GM21423 (cell line): ENCODE data around the gene MAMLD1.
"Not testable (repeated sequence)": the region's sequence is repeated elsewhere in the genome, so short reads cannot be mapped to it uniquely, and the experiment has no call there.

Experiments used
- ATAC-seq: cut with Tn5 transposase; IDR thresholded peaks from one replicate; pipeline ENCODE4 v1.9.1; 2021; ENCODE audit warnings: mild to moderate bottlenecking, moderate library complexity; ENCODE audit not compliant: unreplicated experiment

The MAMLD1 gene, protein sequence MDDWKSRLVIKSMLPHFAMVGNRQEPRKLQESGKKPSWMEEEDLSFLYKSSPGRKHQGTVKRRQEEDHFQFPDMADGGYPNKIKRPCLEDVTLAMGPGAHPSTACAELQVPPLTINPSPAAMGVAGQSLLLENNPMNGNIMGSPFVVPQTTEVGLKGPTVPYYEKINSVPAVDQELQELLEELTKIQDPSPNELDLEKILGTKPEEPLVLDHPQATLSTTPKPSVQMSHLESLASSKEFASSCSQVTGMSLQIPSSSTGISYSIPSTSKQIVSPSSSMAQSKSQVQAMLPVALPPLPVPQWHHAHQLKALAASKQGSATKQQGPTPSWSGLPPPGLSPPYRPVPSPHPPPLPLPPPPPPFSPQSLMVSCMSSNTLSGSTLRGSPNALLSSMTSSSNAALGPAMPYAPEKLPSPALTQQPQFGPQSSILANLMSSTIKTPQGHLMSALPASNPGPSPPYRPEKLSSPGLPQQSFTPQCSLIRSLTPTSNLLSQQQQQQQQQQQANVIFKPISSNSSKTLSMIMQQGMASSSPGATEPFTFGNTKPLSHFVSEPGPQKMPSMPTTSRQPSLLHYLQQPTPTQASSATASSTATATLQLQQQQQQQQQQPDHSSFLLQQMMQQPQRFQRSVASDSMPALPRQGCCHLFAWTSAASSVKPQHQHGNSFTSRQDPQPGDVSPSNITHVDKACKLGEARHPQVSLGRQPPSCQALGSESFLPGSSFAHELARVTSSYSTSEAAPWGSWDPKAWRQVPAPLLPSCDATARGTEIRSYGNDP

DNA sequence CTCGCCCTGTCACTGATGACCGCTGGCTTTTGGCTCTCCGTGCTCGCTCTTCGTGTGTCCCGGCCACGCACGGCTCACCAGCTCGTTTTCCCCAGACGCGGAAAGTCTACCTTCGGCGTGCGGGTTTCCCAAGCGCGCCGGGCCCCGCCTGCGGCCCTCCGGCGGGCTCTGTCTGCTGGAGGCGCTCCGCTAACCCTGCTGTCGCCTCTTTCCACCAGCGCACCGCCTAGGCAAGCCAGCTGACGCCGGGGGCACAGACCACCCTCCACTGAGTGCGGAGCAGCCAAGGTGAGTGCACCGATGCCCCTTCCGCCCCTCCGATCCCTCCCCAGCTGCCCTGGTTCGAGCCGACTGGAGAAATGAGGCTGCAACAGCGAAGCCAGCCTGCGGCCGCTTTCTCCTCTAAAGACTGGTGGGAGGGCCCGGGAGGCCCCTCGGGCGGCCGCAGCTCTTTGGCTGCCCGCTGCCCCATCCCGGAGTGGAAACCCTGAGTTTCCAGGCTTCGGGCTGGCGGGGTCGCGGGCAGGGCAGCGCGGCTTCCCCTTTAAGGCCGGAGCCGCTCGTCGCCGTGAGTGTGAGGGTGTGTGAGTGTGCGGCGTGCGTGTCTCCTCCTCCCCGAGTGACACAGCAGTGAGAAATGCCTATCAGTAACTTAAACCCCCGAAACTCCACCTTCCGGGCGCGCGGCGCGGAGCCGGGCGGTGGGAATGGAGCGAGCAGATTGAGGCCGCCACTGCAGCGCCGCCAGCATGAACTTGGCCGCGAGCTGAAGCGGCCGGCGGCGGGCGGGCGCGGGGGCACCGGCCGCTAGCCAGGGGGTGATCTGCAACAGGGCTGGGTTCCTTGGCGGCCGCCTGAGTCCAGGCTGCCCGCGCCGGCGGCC lies at the start of gene MAMLD1:
Gene MAMLD1 (plus strand): TSS at position 719 of the 883 bp plus-strand sequence. CDS start 82,200 bp downstream, outside the sequence.
- no peak for ATAC-seq

DNA sequence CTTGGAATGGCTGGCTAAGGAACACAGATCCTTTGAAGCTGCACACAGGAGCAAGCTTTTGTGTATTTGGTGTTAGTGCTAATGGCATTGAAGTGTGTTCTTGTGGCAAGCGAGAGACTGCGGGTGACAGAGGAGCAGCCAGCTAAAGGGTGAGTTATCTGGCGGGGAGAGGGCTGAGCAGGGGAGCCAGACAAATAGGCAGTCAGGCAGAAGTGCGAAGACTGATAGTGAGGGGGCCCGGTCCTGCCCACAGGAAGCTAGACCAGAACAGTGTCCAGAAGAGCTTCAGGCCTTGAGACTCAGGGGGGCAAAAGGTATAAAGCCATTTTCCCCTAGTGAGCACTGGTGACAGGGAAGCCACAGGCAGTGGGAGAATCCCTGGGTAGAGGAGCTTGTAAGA lies 49.6 kb upstream of the MAMLD1 start:
- no peak for ATAC-seq

DNA sequence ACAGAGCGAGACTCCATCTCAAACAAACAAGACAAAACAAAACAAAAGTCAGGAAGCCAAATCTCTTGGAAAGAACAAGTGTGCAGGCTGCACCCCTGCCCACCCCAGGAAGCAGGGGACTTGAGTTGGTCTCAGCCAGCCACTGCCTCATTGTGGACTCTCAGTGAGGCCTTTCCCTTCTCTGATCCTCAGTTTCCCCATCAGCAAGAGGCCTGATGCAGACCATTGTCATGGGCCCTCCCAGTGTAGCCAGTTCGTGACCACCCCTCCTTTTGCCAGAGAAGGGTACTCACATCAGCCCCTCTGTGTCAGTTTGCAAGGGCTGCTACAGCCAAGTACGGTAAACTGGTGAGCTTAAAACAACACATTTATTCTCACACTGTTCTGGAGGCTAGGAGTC lies 48.9 kb upstream of the MAMLD1 start:
- ATAC-seq, result no peak

DNA sequence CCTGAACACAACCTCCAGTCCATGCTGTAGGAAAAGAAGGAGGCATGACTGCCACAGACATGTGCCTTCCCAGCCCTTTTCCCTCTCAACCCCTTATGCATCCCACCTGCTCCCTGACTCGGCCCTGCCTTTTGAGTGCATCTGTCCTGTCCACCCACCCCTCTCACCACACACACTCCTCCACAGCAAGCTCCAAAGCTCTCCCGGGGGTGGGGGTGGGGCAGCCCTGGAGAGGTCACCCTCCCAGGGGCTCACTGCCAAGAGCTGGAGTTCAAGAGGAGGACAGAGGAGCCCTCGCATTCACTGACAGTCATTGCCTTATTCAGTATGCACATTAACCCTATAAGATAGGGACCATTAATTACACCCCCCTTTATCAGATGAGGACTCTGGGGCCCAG lies 46.6 kb upstream of the MAMLD1 start:
- ATAC-seq, result no peak

DNA sequence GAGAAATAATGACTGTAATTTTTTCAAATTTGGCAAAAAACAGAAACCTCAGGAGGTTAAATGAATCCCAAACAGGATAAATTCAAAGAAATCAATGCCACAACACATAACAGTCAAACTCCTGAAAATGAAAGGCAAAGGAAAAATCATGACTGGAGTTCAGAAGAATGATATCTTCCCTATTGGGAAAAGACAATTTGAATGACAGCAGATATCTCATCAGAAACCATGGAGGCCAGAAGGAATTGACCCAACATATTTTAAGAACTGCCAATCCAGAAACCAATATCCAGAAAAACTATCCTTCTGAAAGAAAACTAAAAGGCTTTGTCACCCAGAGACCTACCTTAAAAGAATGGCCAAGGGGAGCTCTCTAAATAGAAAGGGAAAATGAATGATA lies 40.1 kb upstream of the MAMLD1 start:
- ATAC-seq, result no peak

DNA sequence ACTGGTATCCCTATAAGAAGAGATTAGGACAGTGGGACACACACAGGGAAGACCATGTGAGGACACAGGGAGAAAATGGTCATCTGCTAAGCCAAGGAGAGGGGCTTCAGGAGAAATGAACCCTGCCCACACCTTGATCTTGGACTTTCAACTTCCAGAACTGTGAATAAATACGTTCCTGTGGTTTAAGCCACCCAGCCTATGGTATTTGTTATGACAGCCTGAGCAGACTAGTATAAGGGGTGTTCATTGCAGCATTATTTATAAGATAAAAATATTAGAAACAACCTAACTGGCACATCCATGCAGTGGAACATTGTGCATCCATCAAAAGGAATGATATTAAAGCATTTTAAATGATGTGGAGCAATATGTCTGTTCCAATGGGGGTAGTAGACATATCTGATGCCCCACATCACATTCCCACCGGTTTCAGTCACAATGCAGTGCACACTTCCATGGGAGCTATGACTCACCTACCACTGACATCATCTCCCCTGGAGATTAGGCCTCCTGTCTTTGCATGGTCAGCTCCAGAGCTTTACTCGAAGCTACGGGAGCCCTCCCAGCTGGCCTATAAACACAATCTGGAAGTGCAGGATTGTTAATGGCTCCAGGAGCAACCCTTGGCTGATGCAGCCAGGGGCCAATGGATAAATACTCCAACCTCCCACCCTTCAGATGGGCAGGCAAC lies 38.9 kb upstream of the MAMLD1 start:
- ATAC-seq, result no peak

DNA sequence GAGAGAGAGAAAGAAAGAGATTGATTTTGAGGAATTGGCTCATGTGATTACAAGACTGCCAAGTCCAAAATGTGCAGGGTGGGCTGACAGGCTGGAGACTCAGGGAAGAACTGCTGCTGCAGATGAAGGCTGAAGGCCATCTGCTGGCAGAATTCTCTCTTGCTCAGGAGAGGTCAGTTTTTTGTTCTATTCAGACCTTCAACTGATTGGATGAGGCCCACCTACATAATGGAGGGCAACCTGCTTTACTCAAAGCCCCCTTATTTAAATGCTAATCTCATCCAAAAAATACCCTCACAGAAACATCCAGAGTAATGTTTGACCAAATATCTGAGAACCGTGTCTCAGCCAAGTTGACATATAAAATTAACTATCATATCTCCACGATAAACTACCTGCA lies 38.2 kb upstream of the MAMLD1 start:
- ATAC-seq, result no peak

DNA sequence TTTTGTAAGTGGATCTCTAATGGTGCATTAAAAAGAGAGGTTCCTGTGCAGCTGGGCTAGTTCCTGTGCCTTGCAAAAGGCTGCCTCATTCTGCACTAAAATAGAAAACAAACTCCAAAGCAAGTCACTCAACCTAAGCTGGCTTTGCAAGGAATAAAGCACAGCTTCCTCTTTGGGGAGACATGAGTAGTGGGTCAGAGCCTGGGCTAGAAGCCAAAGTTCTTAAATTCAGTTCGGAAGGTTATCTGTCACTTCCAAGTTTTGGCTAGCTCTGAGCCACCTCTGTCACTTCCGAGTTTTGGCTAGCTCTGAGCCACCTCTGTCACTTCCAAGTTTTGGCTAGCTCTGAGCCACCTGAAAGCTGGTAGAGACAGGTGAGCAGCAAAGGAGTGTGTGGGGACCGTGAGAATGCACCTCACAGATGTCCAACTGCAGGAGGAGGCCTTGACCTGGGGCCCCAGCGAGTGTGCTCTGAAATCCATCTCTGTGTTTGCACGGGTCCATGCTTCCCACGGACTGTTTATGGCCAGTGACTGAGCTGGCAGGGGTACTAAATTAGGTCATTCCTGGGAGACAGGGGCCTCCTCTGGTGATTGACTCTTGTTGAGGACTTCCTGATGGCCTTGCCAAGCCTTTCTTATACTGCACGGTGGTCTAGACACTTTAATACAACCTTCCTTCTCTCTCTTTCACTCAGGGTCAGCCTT lies 36.4 kb upstream of the MAMLD1 start:
- ATAC-seq, result no peak

DNA sequence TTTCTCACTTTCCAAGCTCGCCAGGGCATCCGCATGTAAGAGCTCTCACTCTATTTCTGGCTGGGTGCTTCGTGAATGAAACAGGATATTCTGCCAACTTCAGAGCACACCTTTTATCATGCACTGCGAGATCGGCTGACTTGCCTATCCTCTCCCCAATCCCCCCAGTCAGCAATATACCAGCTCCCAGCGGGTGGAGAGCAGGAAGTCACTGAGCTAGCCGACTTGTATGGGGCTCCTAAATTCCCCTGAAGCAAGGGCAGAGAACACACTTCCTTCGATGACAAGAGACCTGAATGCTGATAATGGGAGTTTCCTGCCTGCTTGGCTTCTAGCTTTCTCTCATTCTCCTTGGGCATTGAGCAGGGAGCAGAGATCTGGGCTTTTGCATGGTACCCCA lies 33.8 kb upstream of the MAMLD1 start:
- no peak for ATAC-seq

DNA sequence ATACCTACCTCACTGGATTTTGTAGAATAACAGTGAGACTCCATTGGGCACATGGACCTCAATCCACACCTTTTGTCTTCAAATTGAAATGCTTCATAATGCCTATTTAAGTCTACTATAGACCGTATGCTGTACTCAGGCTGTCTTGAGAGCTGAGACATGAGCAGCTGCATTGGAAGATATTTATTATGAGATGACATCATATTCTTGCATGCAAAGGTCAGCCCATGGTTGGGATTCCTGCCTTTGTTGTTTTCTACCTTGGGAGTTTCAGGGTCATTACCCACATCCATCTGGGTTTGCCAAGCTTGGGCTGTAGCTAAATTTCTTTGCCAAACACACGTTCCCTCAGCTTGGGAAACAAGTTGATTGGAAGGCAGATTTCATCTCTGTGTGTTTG lies 33.2 kb upstream of the MAMLD1 start:
- no peak for ATAC-seq

DNA sequence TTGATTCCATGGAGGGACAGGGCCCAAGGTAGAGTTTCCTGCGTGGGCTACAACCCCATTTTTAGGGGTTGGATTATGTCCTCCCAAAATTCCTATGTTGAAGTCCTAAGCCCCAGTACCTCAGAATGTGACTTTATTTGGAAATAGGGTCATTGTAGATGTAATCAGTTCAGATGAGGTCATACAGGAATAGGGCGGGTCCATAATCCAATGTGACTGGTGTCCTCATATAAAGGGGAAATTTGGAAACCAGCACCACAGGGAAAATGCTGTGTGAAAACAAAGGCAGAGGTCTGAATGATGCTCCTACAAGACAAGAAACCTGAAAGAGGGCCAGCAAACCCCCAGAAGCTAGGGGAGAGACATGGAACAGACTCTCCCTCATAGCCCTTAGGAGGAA lies 31.1 kb upstream of the MAMLD1 start:
- ATAC-seq, result no peak

DNA sequence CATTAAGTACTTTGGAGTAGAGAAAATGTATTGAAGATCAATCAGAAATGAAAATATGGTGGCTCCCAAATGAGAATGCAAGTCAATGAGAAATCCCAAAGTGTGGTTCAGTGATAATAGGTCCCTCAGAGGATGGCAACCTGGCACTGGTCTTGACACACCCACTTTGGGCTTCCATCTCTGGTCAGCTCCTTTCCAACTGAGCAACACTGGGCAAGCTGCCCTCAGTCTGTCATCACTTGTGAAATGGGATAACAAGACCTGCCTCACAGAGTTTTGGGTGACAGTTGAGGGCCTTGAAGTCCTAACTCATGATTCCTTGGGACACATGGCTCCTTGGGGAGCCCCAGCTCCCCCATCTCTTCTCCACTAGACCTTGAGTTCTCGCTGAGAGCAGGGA lies 29.0 kb upstream of the MAMLD1 start:
- no peak for ATAC-seq

DNA sequence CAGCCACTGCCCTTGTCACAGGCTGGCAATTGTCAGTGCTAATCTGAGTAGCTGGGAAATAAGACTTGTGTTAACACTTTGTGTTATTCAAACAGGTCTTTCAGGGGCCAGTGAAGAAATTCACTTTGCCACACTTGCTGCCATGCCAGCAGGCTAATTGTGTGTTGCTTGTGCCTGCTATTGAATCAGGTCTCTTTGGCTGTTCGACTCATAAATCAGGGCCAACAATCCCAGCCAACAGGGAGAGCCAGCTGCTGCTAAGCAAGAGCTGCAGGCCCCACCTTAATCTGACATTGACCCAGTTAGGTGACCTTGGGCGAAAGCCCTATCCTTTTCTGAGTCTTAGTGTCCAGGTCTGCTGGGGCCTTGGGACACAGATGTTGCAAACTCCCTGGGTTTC lies 28.1 kb upstream of the MAMLD1 start:
- no peak for ATAC-seq

DNA sequence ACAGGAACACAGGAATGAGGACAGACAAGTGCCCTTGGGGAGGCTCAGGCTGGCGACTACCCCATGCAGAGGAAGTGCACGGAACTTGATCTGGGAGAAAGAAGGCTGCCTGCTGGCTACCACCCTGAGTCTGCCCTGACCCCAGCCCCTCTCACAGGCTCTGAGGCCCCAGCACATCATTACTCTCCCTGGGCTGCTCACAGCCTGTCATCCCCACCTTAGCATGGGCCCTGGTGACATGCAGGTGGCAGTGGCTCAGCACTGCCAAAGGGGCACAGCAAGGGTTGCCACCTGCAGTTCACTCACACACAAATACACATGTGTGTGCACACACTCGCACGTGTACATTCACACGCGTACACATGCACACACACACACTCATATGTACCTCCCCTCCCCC lies 26.1 kb upstream of the MAMLD1 start:
- ATAC-seq, result no peak

DNA sequence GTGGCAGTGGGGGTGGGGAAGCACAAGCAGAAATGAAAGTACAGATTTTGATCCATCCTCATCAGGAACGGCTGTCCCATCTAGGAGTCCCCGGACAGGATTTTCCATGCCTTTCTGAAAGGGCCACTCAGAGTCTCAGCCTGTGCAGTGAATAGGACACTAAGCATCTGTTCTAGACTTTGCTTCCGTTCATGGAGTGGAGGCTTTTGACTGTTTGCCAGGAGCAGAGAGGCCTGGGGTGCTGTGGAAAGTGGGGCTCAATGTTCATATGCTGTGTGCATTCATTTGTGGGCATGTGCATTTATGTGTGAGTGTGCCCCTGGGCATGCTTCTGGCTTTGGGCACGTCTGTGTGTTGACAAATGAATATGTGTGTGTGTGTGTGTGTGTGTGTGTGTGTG lies 25.6 kb upstream of the MAMLD1 start:
- ATAC-seq, result no peak

DNA sequence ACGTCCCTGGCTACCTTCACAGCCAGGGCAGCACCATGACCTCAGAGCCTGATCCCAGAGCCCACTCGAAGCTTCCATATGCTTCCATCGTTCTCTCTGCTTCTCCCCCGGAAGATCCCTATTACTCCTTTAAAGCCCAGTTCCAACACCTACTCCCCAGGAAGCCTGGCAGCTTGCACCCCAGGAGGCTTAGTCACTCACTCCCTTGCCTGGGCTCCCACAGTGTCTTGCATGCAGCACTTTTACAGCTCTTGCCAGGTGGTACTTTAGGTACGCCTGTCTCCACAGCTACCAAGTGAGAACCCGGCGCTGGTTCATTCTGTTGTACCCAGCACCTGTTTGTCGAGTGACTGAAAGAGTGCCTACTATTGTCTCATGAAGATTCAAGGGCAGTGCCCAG lies 24.5 kb upstream of the MAMLD1 start:
- no peak for ATAC-seq

DNA sequence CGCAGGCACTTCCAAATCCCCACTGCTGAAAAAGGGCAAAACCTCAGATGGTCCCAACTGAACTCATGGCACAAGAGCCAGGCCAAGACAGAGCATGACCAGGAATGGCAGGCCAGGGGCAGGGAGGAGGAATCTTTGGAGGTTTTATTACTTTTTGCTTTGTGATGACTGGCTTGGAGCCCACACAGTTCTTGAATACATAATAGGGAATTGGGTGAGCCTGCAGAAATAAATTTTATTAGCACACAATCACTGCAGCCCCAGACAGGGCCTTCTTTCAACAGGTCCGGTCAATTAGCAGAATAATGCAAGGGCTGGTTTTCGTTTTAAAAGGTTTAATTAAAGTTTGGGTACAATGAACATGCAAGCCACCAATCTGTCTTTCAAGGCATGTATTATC lies 23.4 kb upstream of the MAMLD1 start:
- ATAC-seq, result no peak

DNA sequence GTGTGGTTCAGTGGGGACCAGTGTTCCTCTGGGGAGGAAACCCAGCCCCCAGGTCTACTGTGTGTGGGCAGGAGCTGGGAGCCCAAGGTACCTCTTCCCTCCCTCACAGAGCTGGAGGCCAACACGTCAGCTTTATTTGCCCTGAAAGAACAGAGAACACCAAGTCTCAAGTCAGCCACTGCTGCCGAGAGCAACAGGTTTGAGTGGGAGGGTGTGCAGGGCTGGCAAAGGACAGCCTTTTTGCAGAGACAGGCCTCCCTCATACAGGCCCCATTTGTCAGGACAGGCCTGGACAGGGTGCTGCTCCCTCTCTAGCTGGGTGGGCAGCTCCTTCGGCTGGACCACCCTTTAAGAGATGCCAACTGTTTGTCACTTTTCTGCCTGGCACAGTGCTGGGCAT lies 22.8 kb upstream of the MAMLD1 start:
- not testable (repeated sequence) for ATAC-seq

DNA sequence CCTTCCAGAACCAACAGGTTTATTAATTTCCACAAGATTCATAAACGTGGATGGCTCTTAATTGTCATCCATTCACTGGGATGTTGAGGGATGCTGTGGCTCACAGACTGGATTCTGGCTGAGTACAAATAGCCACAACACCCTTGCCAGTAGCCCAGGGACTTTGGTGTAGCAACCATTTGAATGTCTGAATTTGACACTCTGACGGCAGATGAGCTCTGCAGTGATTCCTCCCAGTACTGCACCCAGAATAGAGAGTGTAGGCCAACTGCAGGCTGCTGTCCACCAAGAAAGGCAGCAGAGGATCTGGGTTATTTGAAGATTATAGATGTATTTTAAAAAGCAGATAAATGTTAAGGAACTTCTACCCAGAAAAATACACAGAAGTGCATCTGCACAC lies 15.6 kb upstream of the MAMLD1 start:
- ATAC-seq, result no peak

DNA sequence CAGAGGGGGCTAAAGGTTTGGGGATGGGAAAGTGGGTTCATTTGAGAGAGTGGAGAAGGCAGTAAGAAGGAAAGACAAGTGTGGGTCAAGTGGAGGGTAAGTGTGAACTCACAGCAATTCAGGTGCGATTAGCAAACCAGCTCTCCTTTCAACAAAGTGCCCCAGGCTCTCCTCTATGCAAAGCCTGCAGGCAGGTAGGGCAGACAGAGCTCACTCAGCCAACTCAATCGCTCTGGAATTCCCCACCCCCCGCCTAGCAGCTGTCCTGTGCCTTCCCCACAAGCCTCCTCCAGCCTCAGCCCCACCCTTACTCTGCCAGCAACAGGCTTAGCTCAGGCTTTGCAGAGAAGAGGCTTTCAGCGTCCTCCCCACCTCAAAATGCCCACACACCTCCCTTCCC lies 14.8 kb upstream of the MAMLD1 start:
- ATAC-seq, result no peak
